Glomerular visceral epithelial cell (primary cell): ENCODE measurements around the gene BATF2.

Source experiments
- DNase-seq: peaks from one replicate; pipeline ENCODE4 v3.0.0-alpha.2; 2016; ENCODE audit errors: extremely low spot score

Gene BATF2

DNA sequence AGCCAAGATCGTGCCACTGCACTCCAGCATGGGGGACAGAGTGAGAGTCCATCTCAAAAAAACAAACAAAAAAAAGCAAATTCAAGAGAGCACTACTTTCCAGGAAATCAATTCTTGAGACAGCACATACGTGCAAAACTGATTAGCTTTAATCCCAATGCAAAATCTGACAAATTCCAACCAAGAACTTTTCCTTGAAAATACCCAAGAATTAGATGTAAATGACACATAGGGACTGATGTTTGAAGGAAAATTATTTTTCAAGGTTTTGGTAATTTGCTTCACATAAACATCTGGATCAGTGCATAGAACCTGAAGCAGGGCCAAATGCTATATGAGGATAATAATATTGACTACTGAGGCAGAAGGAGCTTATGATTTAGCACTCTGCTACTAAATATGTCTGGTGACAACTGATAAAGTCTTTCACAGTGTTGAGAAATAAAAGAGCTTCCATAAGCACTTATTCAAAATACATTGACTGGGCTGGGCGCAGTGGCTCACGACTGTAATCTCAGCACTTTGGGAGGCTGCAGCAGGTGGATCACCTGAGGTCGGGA lies 33.6 kb downstream of the BATF2 start:
- no peak for DNase-seq

DNA sequence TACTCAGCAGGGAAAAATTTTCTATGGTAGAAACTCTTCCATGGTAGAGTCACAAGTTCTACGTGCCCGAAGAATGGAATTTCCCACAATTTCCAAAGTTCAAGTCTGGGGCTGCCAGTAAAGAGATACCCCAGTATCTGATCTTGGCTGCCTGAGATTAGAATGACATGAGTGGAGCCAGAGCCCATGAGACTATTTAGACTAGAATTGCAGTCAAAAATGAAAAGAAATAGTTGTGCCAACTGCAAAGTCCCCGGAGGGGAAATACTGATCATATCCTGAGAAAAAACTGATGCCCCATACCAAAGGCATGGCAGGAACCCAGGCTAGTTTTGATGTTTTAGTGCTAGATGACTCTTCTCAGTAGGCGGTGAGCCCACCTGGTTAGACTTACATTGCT lies 36.1 kb downstream of the BATF2 start:
- no peak for DNase-seq

DNA sequence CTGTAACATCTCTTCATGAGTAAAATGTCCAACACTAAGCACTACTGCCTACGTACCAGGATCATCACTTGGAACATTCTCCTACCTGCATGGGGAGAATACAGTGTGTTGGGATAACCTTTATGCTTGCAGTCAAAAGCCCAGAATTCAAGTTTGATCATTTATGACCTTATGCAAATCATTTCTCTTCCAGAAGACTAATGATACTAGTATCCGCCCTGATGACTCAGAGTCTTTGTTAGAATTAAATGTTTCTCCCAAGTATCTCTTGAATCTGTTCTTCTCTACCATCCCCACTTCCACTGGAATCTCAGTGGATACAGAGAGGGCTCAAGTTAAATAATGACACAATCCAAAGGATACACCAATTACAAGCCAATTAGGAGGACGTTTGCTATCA lies 37.3 kb downstream of the BATF2 start:
- DNase-seq: no peak

DNA sequence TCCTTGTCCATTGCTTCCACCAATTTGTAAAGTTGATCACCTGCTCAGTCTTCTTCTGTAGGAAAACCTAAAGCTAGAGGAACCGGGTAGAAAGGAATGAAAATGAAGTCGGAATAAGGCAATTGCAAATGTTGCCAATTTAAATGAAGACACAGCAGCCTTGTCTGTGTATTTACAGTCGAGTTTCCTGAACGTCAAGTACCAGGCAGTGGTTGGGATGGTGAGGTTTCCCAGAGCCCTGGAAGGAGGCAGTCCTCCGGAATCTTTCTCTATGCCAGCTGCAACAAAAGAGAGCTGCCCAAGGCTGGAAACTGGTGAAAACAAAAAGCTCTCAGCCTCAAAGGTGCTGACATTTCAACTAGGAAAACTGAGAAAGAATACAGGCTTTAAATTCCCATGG lies 42.6 kb downstream of the BATF2 start:
- DNase-seq: no peak

DNA sequence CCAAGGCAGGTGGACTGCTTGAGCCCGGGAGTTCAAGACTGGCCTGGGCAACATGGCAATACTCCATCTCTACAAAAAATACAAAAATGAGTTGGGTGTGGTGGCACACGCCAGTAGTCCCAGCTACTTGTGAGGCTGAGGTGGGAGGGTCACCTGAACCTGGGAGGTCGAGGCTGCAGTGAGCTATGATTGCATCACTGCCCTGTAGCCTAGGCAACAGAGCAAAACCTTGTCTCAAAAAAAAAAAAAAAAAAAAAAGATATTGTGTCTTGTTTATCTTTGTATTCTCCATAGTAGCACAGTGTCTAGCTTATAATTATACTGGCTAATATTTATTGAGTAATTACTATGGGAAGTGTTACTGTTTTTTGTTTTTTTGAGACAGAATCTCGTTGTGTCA lies 45.2 kb downstream of the BATF2 start:
- DNase-seq: no peak

DNA sequence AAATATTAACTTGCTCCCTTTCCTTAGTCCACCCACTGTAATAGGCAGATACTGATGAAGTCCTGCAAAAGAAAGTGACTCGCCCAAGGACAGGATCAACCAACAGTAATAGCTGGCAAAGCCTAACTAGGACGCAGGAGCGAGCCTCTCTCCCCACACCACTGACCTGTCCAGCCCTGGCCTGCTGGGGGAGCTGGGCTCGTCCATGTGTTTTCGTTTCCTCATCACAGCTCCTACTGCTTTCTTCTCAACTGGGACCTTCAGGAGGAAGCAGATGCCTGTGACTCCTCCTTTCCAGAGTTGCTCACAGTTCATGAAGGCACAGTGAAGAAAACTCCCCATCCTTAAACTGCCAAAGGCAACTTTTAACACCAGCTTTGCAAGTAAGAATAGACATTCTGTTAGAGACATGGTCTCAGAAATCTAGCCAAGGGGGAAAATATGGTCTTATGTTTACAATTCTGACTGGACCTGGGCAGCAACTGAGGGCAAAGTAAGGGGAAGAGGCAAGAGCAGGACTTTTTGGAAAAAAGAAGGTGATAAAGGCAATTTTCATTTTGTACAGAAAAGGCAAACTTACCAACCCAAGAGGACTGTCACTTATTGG lies 49.5 kb downstream of the BATF2 start:
- DNase-seq: no peak
